HG03457 (cell line): ENCODE results near the gene NDN.

ENCODE experiments used
- ATAC-seq: cut with Tn5 transposase; IDR thresholded peaks from one replicate; pipeline ENCODE4 v1.9.1; 2021; ENCODE audit warnings: moderate number of reproducible peaks; ENCODE audit not compliant: unreplicated experiment

Gene NDN

DNA sequence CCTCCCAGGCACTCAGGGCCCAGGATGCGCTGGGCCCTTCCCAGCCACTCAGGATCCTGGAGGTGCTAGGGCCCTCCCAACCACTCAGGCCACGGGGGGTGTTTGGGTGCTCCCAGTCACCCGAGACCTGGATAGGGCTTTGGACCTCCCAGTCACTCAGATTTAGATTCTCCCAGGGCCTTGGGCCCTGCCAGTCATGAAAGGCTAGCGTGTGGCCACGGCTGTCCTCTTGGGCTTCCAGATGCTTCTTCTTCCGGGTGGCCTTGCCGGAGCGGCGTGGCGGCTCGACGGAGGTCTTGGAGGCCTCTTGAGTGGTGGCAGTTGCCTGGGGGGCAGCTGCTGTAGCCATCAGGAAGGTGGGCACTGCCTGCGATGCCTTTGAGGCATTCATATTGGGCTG, 42.3 kb downstream of the NDN start:
- no peak for ATAC-seq

DNA sequence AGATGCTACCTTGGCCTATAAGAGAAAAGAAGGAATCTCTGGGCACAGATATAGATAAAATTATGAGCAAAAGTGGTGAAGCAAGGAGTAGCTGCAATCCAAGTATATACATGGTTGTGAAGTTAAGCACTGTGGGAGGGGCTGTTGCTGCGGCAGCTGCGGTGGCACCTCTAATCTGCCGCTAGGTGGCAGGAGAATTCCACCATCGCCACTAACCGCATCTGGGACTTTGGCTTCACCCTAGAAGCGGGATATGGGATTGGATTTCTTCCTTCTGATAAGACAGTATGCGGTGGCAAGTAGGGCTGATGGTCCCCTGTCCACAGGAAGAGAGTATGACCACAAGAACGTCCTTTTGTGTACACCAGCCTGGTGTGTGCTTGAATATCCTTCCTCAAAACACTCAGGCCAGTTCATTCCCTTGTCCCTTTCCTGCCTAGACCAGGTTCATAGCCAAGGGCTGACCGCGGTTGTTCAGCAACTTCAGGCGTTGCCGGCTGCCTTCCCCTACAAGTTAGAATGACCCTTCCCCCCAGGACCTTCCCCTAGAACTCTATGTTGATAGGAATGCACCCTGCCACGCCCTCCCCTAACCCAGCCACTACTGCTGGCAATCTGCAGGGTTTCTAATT, 44.6 kb downstream of the NDN start:
- ATAC-seq = no peak
